Measurements from ENCODE around the gene MAP3K2.
"Not testable (repeated sequence)": the region's sequence is repeated elsewhere in the genome, so short reads cannot be mapped to it uniquely, and the experiment has no call there.

The MAP3K2 gene

GRCh38 chr2:127421116-127421800 lies 33.5 kb upstream of the MAP3K2 start:
- DNase-seq = no peak

GRCh38 chr2:127420039-127420864 lies 32.5 kb upstream of the MAP3K2 start:
- no peak for DNase-seq

- no peak for DNase-seq
Observed at GRCh38 chr2:127419448-127420038, 31.8 kb upstream of the MAP3K2 start.

- no peak for DNase-seq
Observed at GRCh38 chr2:127419112-127419430, 31.3 kb upstream of the MAP3K2 start.

GRCh38 chr2:127418300-127419111 lies 30.7 kb upstream of the MAP3K2 start, which contains the start of gene PROC:
TSS of gene PROC (plus strand) at chr2:127418427. CDS start at chr2:127419943, 1,516 bp downstream.
- DNase-seq = no peak

GRCh38 chr2:127417406-127417805 lies 29.6 kb upstream of the MAP3K2 start:
- no peak for DNase-seq

- no peak for DNase-seq
Observed at GRCh38 chr2:127416506-127417001, 28.8 kb upstream of the MAP3K2 start.

- no peak for DNase-seq
Observed at GRCh38 chr2:127415593-127416505, 28.1 kb upstream of the MAP3K2 start.

GRCh38 chr2:127414638-127415592 lies 27.1 kb upstream of the MAP3K2 start:
- DNase-seq = no peak

- no peak for DNase-seq
Observed at GRCh38 chr2:127413782-127414637, 26.2 kb upstream of the MAP3K2 start.

- DNase-seq = no peak
Observed at GRCh38 chr2:127413200-127413599, 25.4 kb upstream of the MAP3K2 start.

GRCh38 chr2:127411653-127412369 lies 24.0 kb upstream of the MAP3K2 start:
- DNase-seq = no peak

- DNase-seq = no peak
Observed at GRCh38 chr2:127410871-127411652, 23.3 kb upstream of the MAP3K2 start.

GRCh38 chr2:127409716-127410115 lies 21.9 kb upstream of the MAP3K2 start:
- not testable (repeated sequence) for DNase-seq

GRCh38 chr2:127408807-127409099 lies 21.0 kb upstream of the MAP3K2 start:
- no peak for DNase-seq

GRCh38 chr2:127408004-127408806 lies 20.4 kb upstream of the MAP3K2 start:
- DNase-seq = peak; percentile 65

GRCh38 chr2:127407661-127408003 lies 19.9 kb upstream of the MAP3K2 start:
- DNase-seq = no peak
